KOPT-K1 (cell line): ENCODE data around the gene PABPN1L.

Experiments used
- H3K27ac ChIP-seq: fragments of 200-600 bp; sonication (generic); 2 replicates; pipeline ENCODE4 v1.5.1; 2016; ENCODE audit warnings: antibody characterized with exemption, mild to moderate bottlenecking, low read depth, low read length; ENCODE audit not compliant: poor library complexity, severe bottlenecking
- H3K36me3 ChIP-seq: fragments of 200-600 bp; sonication (generic); 2 replicates; pipeline ENCODE4 v1.5.1; 2017; ENCODE audit warnings: antibody characterized with exemption, mild to moderate bottlenecking, low read length, moderate library complexity; ENCODE audit not compliant: insufficient read depth
- H3K9me3 ChIP-seq: fragments of 200-600 bp; sonication (generic); 2 replicates; pipeline ENCODE4 v1.5.1; 2017; ENCODE audit warnings: antibody characterized with exemption, low read length, mild to moderate bottlenecking; ENCODE audit not compliant: insufficient read depth, poor library complexity, severe bottlenecking

The PABPN1L gene

GRCh38 chr16:88815227-88815626, 51.2 kb downstream of the PABPN1L start:
- Histone ChIP-seq H3K27ac (no peak overlapping the region), H3K36me3 (peaks cover 5% of the 10 kb centered on the region)

DNA sequence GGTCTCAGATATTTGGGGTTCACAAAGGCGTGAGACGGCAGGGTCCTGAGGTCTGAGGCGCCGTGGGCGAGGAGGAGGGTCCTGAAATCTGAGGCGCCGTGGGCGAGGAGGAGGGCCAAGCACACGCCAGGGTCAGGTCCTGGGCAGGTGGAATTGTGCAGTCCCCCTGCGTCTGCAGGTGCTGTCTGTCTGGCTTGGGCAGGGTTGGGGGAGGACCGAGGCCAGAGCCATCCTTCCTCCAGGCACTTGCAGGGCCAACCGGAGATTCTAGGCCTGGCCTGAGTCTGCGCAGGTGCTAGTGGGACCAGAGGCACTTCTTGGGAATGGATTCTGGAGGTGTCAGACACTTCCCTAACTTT, 52.3 kb downstream of the PABPN1L start:
- no peak overlapping the region for H3K27ac ChIP-seq
- no peaks in the 10 kb centered on the region for H3K9me3 ChIP-seq
- peaks cover 16% of the 10 kb centered on the region for H3K36me3 ChIP-seq

More at GRCh38 chr16:88815227-88815626, 51.2 kb downstream of the PABPN1L start:
- H3K9me3 ChIP-seq, result no peaks in the 10 kb centered on the region
